PC-9 (cell line): ENCODE results near the gene FEZ2. TPM values are rescaled to one million over a fixed set of nuclear protein-coding genes. Genes with fewer than 3 reads are reported as not detected.

ENCODE experiments used
- BruUV-seq: library from RNA; stranded (reverse); fragments of 400-500 nt; replicated peaks from 2 replicates; lab custom pipeline; 2021; lab: Mats Ljungman, UMichigan
- CTCF ChIA-PET: fragments of 300-600 bp; sonication (Branson Sonifier 250); formaldehyde crosslinking; loops from one replicate; lab custom pipeline; 2022; ENCODE audit warnings: antibody characterized with exemption; lab: Charles Lee
- POLR2A ChIA-PET: fragments of 300-600 bp; sonication (Branson Sonifier 250); formaldehyde crosslinking; loops from one replicate; lab custom pipeline; 2022; ENCODE audit warnings: antibody characterized with exemption; ENCODE audit not compliant: unreplicated experiment; lab: Charles Lee
- DNase-seq, 2 experiments: peaks; one replicate each; pipeline versions ENCODE4 v3.0.0 to v3.0.0-alpha.2; 2015 to 2022; ENCODE audit warnings: mixed read lengths in 1 of 2
- H2AFZ ChIP-seq: fragments of 200-600 bp; sonication (generic); 2 replicates; pipeline ENCODE4 v1.8.1; 2017; ENCODE audit warnings: antibody characterized with exemption
- H3F3A ChIP-seq: fragments of 200-600 bp; sonication (generic); 2 replicates; pipeline ENCODE4 v1.8.1; 2017; ENCODE audit warnings: antibody characterized with exemption, mild to moderate bottlenecking, low read depth; ENCODE audit not compliant: insufficient read depth
- H3K27ac ChIP-seq: fragments of 200-600 bp; sonication (generic); 2 replicates; pipeline ENCODE4 v1.6.1; 2016; ENCODE audit warnings: mixed run types
- H3K27me3 ChIP-seq: fragments of 200-600 bp; sonication (generic); 2 replicates; pipeline ENCODE4 v1.6.1; 2016; ENCODE audit warnings: low read depth, mixed run types; ENCODE audit not compliant: insufficient read depth
- H3K36me3 ChIP-seq: fragments of 200-600 bp; sonication (generic); 2 replicates; pipeline ENCODE4 v1.6.1; 2016; ENCODE audit warnings: low read depth, mixed run types
- H3K4me1 ChIP-seq: fragments of 200-600 bp; sonication (generic); replicated peaks from 2 replicates; pipeline ENCODE4 v1.6.1; 2016; ENCODE audit warnings: mixed run types; ENCODE audit not compliant: insufficient read depth
- H3K4me2 ChIP-seq: fragments of 200-600 bp; sonication (generic); 2 replicates; pipeline ENCODE4 v1.6.1; 2017; ENCODE audit warnings: mixed run types
- H3K4me3 ChIP-seq: fragments of 200-600 bp; sonication (generic); 2 replicates; pipeline ENCODE4 v1.6.1; 2016; ENCODE audit warnings: mixed run types
- H3K79me2 ChIP-seq: fragments of 200-600 bp; sonication (generic); 2 replicates; pipeline ENCODE4 v1.6.1; 2017; ENCODE audit warnings: low read depth, mixed run types
- H3K9me2 ChIP-seq: fragments of 200-600 bp; sonication (generic); 2 replicates; pipeline ENCODE4 v1.8.1; 2017; ENCODE audit warnings: mild to moderate bottlenecking; ENCODE audit not compliant: insufficient read depth
- H3K9me3 ChIP-seq: fragments of 200-600 bp; sonication (generic); 2 replicates; pipeline ENCODE4 v1.8.1; 2016; ENCODE audit warnings: low read depth; ENCODE audit not compliant: insufficient read depth
- H4K20me1 ChIP-seq: fragments of 200-600 bp; sonication (generic); 2 replicates; pipeline ENCODE4 v1.8.1; 2017; ENCODE audit not compliant: insufficient read depth
- CTCF ChIP-seq: fragments of 200-600 bp; sonication (generic); conservative IDR thresholded peaks from 2 replicates; pipeline ENCODE4 v1.6.1; 2017; ENCODE audit warnings: mixed run types, antibody characterized with exemption, mild to moderate bottlenecking, moderate library complexity
- EZH2 ChIP-seq: fragments of 200-600 bp; sonication (generic); IDR thresholded peaks from 2 replicates; pipeline ENCODE4 v1.8.0; 2017; ENCODE audit warnings: antibody characterized with exemption, low read depth
- intact Hi-C: fragments of 100-400 bp; cut with micrococcal nuclease; formaldehyde crosslinking; loops from one replicate; pipeline ENCODE4 v1.10.0; 2022; ENCODE audit not compliant: unreplicated experiment
- total RNA-seq: library from RNA; stranded (reverse); gene quantifications from 2 replicates; pipeline ENCODE4 v1.2.3, GENCODE V29; 2021

The FEZ2 gene
- total RNA-seq, 1 experiment from 2014 or later, result 33.9 TPM

GRCh38 chr2:36530178-36530982, 67.6 kb downstream of the FEZ2 start:
- POLR2A ChIA-PET, result no interaction called here
- no TSS peak for BruUV-seq
- H3K27me3 ChIP-seq, result no peaks in the 10 kb centered on the region
- H3K27ac ChIP-seq, result no peak overlapping the region
- no peaks in the 10 kb centered on the region for H4K20me1 ChIP-seq
- intact Hi-C loops, result no loop called here
- no peaks in the 10 kb centered on the region for H3K4me1 ChIP-seq
- H3F3A ChIP-seq, result no peaks in the 10 kb centered on the region
- no peaks in the 10 kb centered on the region for H3K79me2 ChIP-seq
- CTCF ChIA-PET, result no interaction called here
- no peak overlapping the region for H3K4me2 ChIP-seq
- no peaks in the 10 kb centered on the region for H3K9me3 ChIP-seq
- H3K36me3 ChIP-seq, result peaks cover 11% of the 10 kb centered on the region; the same call in 1 of the 2 replicates
- no peak for TF ChIP-seq EZH2
- no peak for TF ChIP-seq CTCF
- no peak for DNase-seq
- H3K9me2 ChIP-seq, result no peaks in the 10 kb centered on the region
- H3K4me3 ChIP-seq, result no peak overlapping the region
- H2AFZ ChIP-seq, result no peak overlapping the region

- Histone ChIP-seq H3K9me2 (no peaks in the 10 kb centered on the region), H2AFZ (no peak overlapping the region), H3K27me3 (no peaks in the 10 kb centered on the region), H3K4me3 (no peak overlapping the region), H3K36me3 (peaks cover 15% of the 10 kb centered on the region; the same call in 1 of the 2 replicates), H4K20me1 (no peaks in the 10 kb centered on the region), H3K4me1 (no peaks in the 10 kb centered on the region), H3K27ac (no peak overlapping the region), H3K79me2 (no peaks in the 10 kb centered on the region), H3F3A (no peaks in the 10 kb centered on the region), H3K4me2 (no peak overlapping the region), H3K9me3 (no peaks in the 10 kb centered on the region)
- no peak for DNase-seq
- ChIA-PET POLR2A (no interaction called here), CTCF (no interaction called here)
- intact Hi-C loops, result no loop called here
- no TSS peak for BruUV-seq
- no peak for TF ChIP-seq CTCF
- TF ChIP-seq EZH2, result no peak
Observed at GRCh38 chr2:36528766-36529392, 69.1 kb downstream of the FEZ2 start.

GRCh38 chr2:36528274-36528673, 69.7 kb downstream of the FEZ2 start:
- Histone ChIP-seq H3K36me3 (peaks cover 15% of the 10 kb centered on the region; the same call in 1 of the 2 replicates), H3K4me2 (no peak overlapping the region), H3K79me2 (no peaks in the 10 kb centered on the region), H3K27ac (no peak overlapping the region), H4K20me1 (no peaks in the 10 kb centered on the region), H3K4me3 (no peak overlapping the region), H3K9me3 (no peaks in the 10 kb centered on the region), H3F3A (no peaks in the 10 kb centered on the region), H3K4me1 (no peaks in the 10 kb centered on the region), H3K9me2 (no peaks in the 10 kb centered on the region), H2AFZ (no peak overlapping the region), H3K27me3 (no peaks in the 10 kb centered on the region)
- ChIA-PET POLR2A (no interaction called here), CTCF (no interaction called here)
- no peak for DNase-seq
- no TSS peak for BruUV-seq
- intact Hi-C loops, result no loop called here
- no peak for TF ChIP-seq CTCF
- no peak for TF ChIP-seq EZH2
